ENCODE results near the gene CYP2W1.
"Not testable (repeated sequence)": the region's sequence is repeated elsewhere in the genome, so short reads cannot be mapped to it uniquely, and the experiment has no call there.

CYP2W1 gene

DNA sequence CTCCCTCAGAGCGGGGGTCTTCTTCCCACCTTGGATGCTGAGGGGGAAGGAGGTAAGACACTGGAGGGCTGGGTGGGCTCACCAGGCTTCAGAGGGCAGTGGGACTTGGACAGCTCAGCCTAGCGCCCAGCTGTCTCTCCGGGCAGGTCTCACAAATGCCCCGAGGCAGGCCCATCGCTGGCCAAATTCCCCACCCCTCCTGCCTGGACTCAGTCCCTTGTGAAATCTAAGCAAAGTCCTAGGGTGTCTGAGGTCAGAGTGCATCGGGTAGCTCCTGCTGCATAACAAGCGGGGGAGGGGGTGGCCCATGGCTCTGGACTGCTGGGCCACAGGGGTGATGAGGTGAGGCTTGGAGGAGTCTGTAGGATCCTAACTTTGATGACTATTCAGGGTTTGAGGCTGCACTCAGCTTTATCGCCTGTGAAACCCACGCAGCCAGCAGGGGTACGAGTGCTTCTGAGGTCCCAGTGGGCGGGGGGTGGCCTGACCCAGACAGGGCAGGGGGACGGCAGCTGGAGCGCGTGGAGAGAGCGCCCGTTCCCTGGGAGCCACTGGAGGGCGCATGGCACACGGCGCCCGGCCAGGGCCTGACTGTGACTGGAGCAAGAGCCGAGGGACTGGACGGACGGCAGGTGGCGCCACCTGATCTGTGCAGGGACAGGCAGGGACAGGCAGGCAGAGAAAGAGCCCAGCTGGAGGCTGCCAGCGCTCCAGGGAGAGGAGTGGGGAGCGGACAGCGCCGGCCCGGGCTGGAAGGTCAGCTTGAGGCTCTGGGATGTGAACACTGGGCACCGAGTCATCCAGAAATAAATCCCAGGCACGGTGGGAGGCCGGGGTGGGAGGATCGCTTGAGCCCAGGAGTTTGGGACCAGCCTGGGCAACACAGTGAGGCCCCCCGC, 10.0 kb downstream of the CYP2W1 start:
- no peak overlapping the region for H3K27ac Mint-ChIP-seq
- no peaks in the 10 kb centered on the region for H3K27me3 Mint-ChIP-seq
- peaks cover 5% of the 10 kb centered on the region for H3K4me1 Mint-ChIP-seq (ENCODE audit: low read depth)
- H3K9me3 Mint-ChIP-seq (ENCODE audit: low read depth) = no peaks in the 10 kb centered on the region
- H3K36me3 Mint-ChIP-seq = no peaks in the 10 kb centered on the region
- H3K4me3 Mint-ChIP-seq = no peak overlapping the region

DNA sequence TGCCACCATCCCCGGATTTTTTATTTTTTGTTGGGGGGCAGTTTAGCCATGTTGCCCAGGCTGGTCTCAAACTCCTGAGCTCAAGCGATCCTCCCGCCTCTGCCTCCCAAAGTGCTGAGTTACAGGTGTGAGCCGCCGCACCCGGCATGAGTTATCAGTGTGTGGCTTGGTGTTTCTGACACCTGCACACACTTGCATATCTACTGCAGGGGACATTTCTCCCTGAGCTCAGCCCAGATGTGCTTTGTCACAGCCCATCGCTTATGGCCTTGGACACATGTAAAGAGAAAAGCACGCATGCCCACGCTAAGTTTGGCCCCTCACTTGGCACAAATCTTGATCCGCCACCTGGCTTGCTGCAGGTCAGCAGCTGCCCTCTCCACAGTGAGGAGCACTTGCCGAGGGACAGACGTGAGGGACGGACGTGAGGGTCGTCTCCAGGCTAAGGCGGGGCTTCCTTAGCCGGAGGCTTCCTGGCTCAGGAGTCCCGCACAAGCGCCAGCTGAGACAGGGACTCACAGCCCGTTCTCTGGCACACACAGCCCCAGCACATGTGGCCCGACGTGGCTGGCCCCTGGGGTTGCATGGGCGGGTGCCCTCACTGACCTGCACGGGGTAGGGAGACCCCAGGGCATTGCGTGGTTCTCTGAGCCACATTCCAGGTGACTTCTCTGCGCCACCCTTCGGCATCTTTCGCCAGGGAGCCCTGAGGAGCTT, 11.8 kb downstream of the CYP2W1 start:
- Mint-ChIP-seq H3K9me3 (ENCODE audit: low read depth) (no peaks in the 10 kb centered on the region), H3K36me3 (no peaks in the 10 kb centered on the region), H3K27me3 (no peaks in the 10 kb centered on the region), H3K4me3 (no peak overlapping the region), H3K4me1 (ENCODE audit: low read depth) (peaks cover 5% of the 10 kb centered on the region), H3K27ac (no peak overlapping the region)

DNA sequence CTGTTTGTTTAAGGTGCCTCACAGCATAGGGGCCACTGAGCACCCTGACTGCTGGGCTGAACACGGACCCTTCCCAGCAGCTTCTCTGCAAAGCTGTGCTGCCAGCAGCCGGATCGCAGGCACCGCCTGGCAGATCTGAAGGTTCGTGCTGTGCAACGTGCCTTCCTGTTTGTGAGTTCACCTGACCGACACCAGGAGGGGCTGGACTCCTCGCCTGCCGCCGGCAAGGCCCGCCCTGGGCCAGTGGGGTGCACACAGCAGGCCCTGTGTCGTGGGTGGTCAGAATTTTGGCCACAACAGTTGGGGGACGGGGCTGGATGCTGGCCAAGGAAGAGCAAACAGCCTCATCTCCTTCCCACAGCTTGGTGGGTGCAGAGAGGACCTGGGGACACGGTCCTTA, 12.6 kb downstream of the CYP2W1 start:
- Mint-ChIP-seq H3K4me3 (no peak overlapping the region), H3K4me1 (ENCODE audit: low read depth) (peaks cover 5% of the 10 kb centered on the region), H3K27me3 (no peaks in the 10 kb centered on the region), H3K27ac (no peak overlapping the region), H3K36me3 (no peaks in the 10 kb centered on the region), H3K9me3 (ENCODE audit: low read depth) (no peaks in the 10 kb centered on the region)

DNA sequence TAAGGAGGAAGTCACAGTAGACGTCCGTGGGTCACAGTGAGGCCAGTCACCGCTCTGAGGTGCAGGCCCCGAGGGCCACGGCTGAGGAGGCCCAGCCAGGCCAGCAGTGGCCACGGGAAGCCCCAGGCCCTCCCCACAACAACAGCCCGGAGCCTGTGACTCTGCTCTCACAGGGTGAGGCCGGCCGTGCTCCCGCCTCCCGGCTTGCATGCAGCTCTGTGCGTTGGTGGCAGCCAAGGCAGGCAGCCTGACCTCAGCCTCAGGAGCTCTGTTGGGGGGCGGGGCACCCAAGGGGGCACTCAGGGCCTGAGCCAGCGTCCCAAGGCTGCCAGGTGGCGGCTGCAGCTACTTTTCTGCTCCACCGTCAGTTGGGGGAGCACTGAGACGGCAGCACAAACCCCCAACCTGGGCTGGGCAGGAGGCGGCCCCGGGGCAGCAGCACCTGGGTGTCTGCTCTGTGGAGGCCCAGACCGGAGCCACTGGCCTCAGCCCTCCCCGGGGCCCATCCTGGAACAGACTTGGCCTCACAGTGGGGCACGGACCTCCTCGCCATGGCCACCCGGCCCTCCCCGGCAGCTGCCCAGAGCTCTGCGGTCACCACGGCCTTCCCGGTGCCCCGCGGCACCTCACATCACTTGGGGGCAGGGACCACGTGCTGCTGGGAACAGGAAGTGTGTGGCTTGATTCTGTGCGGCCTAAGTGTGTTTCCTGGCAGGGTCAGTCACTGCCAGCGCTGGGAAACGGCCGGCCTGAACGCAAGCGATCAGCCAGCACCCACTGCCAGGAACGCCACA, 13.3 kb downstream of the CYP2W1 start:
- no peak overlapping the region for H3K27ac Mint-ChIP-seq
- no peak overlapping the region for H3K4me3 Mint-ChIP-seq
- no peaks in the 10 kb centered on the region for H3K27me3 Mint-ChIP-seq
- no peaks in the 10 kb centered on the region for H3K36me3 Mint-ChIP-seq
- no peaks in the 10 kb centered on the region for H3K9me3 Mint-ChIP-seq (ENCODE audit: low read depth)
- peaks cover 5% of the 10 kb centered on the region for H3K4me1 Mint-ChIP-seq (ENCODE audit: low read depth)

DNA sequence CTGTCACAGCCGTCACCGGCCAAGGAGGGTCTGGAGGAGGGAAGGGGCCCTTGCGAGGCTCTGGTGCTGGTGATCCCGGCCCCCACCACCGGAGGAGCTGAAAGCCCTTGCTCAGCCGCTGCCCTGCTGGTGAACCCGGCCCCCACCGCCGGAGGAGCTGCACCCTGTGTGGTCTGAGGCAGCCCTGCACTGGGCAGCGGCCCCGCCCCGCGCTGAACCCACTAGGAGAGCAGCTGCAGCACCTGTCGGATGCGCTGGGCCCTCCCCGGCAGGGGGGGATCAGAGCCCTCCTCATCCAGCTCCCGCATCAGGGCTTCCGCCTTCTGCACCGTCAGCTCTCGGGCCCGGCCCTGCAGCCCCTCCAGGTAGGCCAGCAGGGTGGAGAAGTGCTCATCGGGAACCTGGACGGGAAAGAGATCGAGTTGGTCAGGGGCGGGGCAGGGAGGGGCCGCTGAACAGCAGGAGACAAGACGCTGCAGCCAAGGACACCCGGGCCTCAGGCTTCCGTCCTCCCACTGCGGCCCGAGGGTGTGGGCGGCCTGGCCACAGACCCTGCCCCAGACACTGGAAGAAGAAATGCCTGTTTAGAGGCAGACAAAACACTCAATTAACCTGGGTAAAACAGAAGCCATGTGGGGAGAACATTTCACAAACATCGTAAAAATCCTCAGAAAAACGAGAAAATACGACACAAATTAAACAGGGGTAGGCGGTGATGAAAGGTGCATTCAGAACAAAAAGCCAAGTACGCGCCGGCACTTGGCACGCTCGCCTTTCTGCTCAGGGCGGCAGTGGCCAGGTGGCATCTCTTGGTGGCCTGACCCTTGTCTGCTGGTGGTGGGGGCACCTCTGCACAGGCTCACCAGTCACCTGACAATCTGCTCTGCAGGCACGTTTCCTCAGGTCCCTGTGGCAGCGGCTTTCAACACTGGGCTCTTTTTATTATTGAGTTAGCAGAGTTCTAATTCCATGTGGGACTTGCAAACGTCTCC, 14.7 kb downstream of the CYP2W1 start:
- H3K9me3 Mint-ChIP-seq (ENCODE audit: low read depth) = no peaks in the 10 kb centered on the region
- H3K27ac Mint-ChIP-seq = no peak overlapping the region
- no peaks in the 10 kb centered on the region for H3K27me3 Mint-ChIP-seq
- H3K36me3 Mint-ChIP-seq = no peaks in the 10 kb centered on the region
- no peak overlapping the region for H3K4me3 Mint-ChIP-seq
- peaks cover 5% of the 10 kb centered on the region for H3K4me1 Mint-ChIP-seq (ENCODE audit: low read depth)

DNA sequence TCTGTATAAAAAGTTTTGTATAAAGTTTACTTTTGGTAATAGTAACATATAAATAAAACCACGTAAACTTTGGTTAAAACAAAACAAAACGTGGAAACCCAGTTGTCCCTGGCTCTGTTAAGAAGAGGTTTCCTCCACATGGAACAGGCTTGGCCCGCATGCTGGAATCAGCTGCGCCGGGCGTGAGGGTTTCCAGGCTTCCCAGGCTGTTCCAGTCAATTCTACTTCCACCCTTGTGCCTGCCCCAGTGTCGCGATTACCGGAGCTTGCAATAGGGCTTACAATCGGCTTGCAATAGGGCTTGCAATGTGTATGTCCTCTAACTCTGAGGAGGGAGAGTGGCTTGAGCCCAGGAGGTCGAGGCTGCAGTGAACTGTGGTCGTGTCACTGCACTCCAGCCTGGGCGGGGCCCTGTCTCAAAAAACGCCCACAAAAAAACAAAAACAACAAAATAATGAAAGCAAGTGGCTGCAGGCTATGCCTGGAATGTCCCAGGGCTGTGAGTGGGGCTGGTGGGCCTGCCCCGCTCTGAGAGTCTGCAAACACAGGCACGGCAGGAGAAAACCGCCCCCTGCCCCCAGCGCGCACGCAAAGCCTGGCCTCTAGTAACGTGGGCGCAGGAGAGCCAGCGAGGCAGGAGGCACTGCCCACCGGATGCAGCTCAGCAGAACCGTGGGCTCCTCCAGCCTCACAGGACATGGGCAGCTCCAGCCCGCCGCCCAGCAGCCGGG, 16.3 kb downstream of the CYP2W1 start:
- Mint-ChIP-seq H3K27ac (no peak overlapping the region), H3K4me1 (ENCODE audit: low read depth) (no peaks in the 10 kb centered on the region), H3K4me3 (no peak overlapping the region), H3K27me3 (no peaks in the 10 kb centered on the region), H3K9me3 (ENCODE audit: low read depth) (no peaks in the 10 kb centered on the region), H3K36me3 (no peaks in the 10 kb centered on the region)

DNA sequence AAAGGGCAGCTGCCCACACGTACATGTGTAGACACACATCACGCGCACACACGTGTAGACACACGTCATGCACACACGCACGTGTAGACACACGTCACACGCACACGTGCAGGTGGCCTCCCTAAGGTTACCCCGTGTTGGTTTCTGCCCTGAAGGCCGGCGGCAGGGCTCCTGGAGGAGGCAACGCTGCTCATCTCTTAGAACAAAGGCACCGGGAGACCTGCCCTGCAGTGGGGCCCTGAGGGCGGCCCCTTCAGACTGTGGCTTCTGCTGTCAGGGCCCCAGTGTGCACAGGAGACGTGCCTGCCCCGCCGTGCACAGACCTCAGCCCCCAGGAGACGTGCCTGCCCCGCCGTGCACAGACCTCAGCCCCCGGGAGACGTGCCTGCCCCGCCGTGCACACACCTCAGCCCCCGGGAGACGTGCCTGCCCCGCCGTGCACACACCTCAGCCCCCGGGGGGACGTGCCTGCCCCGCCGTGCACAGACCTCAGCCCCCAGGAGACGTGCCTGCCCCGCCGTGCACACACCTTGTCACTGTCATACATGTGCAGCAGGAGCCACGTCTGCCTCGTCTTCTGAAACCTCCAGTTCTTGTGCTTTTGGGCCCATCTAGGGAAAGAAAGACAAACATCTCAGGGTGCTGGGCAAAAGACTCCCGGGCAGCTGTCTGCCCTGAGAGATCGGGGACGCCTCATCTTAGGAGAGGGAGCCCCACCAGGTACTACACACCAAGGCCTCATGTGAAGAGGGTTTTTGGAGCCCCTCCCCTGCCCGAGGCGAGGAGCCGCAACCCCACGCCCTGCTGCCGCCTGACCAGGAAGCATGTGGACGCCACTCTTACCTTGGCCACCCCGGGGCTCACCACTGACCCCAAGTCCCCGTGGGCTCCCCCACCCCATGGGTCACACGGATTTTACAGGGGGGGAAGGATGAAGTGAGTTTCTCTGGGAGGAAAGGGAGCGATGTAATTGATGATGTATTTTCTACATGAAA, 17.3 kb downstream of the CYP2W1 start:
- Mint-ChIP-seq H3K27me3 (no peaks in the 10 kb centered on the region), H3K27ac (no peak overlapping the region), H3K36me3 (no peaks in the 10 kb centered on the region), H3K4me3 (no peak overlapping the region), H3K9me3 (ENCODE audit: low read depth) (no peaks in the 10 kb centered on the region), H3K4me1 (ENCODE audit: low read depth) (no peaks in the 10 kb centered on the region)

DNA sequence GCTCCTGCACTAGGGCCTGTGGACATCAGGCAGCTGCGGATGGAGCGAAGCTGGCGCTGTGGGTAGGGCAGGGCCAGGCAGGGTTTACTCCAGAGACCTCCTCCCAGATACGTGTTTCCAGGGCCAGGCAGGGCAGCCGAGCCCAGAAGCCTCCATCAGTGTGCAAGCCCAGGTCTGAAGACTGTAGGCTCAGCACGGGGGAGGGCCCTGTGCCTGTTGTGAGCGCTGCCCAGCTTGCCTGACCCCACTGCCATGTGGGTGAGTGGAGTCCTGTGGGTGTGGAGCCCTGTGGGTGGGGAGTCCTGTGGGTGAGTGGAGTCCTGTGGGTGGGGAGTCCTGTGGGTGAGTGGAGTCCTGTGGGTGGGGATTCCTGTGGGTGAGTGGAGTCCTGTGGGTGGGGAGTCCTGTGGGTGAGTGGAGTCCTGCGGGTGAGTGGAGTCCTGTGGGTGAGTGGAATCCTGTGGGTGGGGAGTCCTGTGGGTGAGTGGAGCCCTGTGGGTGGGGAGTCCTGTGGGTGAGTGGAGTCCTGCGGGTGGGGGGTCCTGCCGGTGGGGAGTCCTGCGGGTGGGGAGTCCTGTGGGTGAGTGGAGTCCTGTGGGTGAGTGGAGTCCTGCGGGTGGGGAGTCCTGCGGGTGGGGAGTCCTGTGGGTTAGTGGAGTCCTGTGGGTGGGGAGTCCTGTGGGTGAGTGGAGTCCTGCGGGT, 18.2 kb downstream of the CYP2W1 start:
- not testable (repeated sequence) for H3K36me3 Mint-ChIP-seq; H3K4me1 Mint-ChIP-seq (ENCODE audit: low read depth); H3K4me3 Mint-ChIP-seq; H3K27me3 Mint-ChIP-seq; H3K9me3 Mint-ChIP-seq (ENCODE audit: low read depth); H3K27ac Mint-ChIP-seq

DNA sequence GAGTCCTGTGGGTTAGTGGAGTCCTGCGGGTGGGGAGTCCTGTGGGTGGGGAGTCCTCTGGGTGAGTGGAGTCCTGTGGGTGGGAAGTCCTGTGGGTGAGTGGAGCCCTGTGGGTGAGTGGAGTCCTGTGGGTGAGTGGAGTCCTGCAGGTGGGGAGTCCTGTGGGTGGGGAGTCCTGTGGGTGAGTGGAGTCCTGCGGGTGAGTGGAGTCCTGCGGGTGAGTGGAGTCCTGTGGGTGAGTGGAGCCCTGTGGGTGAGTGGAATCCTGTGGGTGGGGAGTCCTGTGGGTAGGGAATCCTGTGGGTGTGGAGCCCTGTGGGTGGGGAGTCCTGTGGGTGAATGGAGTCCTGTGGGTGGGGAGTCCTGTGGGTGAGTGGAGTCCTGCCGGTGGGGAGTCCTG, 19.0 kb downstream of the CYP2W1 start:
- not testable (repeated sequence) for H3K4me1 Mint-ChIP-seq (ENCODE audit: low read depth); H3K36me3 Mint-ChIP-seq; H3K9me3 Mint-ChIP-seq (ENCODE audit: low read depth); H3K27me3 Mint-ChIP-seq; H3K4me3 Mint-ChIP-seq; H3K27ac Mint-ChIP-seq

DNA sequence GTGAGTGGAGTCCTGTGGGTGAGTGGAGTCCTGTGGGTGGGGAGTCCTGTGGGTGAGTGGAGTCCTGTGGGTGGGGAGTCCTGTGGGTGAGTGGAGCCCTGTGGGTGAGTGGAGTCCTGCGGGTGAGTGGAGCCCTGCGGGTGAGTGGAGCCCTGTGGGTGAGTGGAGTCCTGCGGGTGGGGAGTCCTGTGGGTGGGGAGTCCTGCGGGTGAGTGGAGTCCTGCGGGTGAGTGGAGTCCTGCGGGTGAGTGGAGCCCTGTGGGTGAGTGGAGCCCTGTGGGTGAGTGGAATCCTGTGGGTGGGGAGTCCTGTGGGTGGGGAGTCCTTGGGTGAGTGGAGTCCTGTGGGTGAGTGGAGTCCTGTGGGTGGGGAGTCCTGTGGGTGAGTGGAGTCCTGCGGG, 19.5 kb downstream of the CYP2W1 start:
- H3K4me3 Mint-ChIP-seq; H3K27ac Mint-ChIP-seq; H3K36me3 Mint-ChIP-seq; H3K9me3 Mint-ChIP-seq (ENCODE audit: low read depth); H3K4me1 Mint-ChIP-seq (ENCODE audit: low read depth); H3K27me3 Mint-ChIP-seq: not testable (repeated sequence)

DNA sequence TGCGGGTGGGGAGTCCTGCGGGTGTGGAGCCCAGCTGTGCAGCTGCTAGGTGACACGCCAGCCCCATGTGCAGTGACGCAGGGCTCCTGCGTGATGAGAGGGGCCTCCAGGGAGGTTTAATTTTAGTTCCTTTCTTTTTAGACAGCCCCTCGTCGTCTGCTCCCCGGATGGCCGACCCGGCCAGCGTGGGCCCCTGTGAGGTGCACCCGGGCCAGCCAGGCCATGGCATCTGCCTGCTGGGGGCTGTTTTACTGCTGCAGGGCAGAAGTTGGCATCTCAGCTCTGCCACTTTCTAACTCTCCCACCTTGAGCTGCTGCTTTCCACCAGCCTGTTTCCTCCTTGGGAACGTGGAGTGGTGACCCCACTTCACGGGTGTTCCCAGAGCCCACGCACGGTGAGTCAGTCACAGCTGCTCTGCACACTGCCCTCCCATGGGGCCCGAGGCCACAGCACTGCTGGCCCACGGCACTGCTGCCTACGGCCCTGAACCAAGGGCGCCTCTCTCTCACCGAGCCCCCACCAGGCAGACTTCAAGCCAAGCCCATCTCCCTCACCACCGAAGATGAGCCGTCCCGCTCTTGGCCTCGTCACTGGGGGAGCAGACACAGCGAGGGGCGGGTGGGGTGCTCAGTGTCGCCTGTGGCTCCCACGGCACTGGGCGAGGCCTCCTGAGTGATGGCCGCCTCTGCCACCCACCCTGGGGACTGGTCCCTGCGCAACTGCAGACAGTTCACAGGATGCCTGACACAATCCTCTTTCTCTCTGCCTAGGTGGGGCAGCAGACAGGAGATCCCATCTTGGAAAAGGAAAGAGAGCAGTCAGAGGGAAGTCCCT, 21.3 kb downstream of the CYP2W1 start:
- H3K4me1 Mint-ChIP-seq (ENCODE audit: low read depth) = no peaks in the 10 kb centered on the region
- H3K36me3 Mint-ChIP-seq = peaks cover 4% of the 10 kb centered on the region
- H3K4me3 Mint-ChIP-seq = no peak overlapping the region
- no peak overlapping the region for H3K27ac Mint-ChIP-seq
- H3K27me3 Mint-ChIP-seq = no peaks in the 10 kb centered on the region
- no peaks in the 10 kb centered on the region for H3K9me3 Mint-ChIP-seq (ENCODE audit: low read depth)

DNA sequence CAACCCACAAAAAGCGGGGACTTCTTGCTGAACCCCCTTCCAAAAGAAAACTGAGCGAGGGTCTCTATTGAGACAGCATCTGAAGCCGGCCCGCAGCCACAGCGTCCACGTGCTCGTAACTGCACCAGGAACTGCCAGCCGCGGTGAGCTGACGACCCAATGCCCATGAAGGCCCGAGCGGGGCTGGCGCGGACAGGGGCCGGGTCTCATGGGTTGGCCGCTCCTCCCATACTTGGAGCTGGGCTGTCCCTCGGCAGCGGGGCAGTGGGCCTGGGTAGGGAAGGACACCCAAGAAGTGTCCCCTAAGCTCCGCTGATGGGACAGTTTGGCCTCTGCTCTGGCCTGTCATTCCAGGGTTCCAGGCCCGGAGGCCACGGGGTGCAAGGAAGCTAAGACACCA, 22.3 kb downstream of the CYP2W1 start:
- Mint-ChIP-seq H3K4me3 (no peak overlapping the region), H3K36me3 (peaks cover 4% of the 10 kb centered on the region), H3K27ac (no peak overlapping the region), H3K9me3 (ENCODE audit: low read depth) (no peaks in the 10 kb centered on the region), H3K4me1 (ENCODE audit: low read depth) (no peaks in the 10 kb centered on the region), H3K27me3 (no peaks in the 10 kb centered on the region)

Data from activated naive CD8-positive, alpha-beta T cell (primary cell).